Measurements from ENCODE around the gene CFAP92. TPM values are rescaled to one million over a fixed set of nuclear protein-coding genes. Genes with fewer than 3 reads are reported as not detected.

Gene CFAP92
- total and polyA plus RNA-seq, 2 donors (not counting 3 experiments of a cell fraction or from before 2014, with no cell fraction given): 0.04 to 0.62 TPM

- intact Hi-C loops (cut with micrococcal nuclease): loop anchor here (1.0 kb wide), 4 partner anchors 12 to 218 kb away; no protein-coding TSS in a partner anchor
- POLR2A ChIA-PET: no interaction called here
- TF ChIP-seq EZH2 (IDR thresholded peaks at IDR 0.05; ENCODE audit: borderline replicate concordance, low read depth, low read length, severe bottlenecking): no peak
- no peak for TF ChIP-seq POLR2A (IDR thresholded peaks at IDR 0.05; ENCODE audit: low read depth, low read length)
- TF ChIP-seq MAX (IDR thresholded peaks at IDR 0.05; ENCODE audit: insufficient read depth, insufficient read length): no peak
- TF ChIP-seq POLR2AphosphoS5 (IDR thresholded peaks at IDR 0.05; ENCODE audit: insufficient read depth, low read depth, low read length): no peak
- no peak for TF ChIP-seq MYC (IDR thresholded peaks at IDR 0.05; ENCODE audit: low read depth, low read length)
- TF ChIP-seq GATA2 (IDR thresholded peaks at IDR 0.05; ENCODE audit: insufficient read depth, insufficient read length, low read depth, low read length): no peak
- TF ChIP-seq FOS (IDR thresholded peaks at IDR 0.05; ENCODE audit: borderline replicate concordance, insufficient read depth, low read length): no peak
- no peak for TF ChIP-seq CTCF (IDR thresholded peaks at IDR 0.05; ENCODE audit: extremely low read depth in 1 of 2, insufficient read depth in 1 of 2, low read depth in 1 of 2, low read length in 2 of 2)
- TF ChIP-seq JUN (IDR thresholded peaks at IDR 0.05; ENCODE audit: borderline replicate concordance, insufficient read depth, insufficient read length, low read depth): no peak
- CTCF ChIA-PET: interaction anchor here (0.6 to 4.0 kb wide), 12 partner anchors 9 to 462 kb away, joined by 3 to 49 read pairs (median 5); partner anchors contain the start of genes CFAP92 and RAB43
- Histone ChIP-seq H4K20me1 (replicated peaks; ENCODE audit: control insufficient read depth, extremely low read depth, insufficient read depth, low read length) (no peaks in the 10 kb centered on the region), H3K9me1 (replicated peaks; ENCODE audit: control insufficient read depth, extremely low read depth, insufficient read depth, low read length) (no peaks in the 10 kb centered on the region), H3K36me3 (ENCODE audit: control insufficient read depth in 2 of 2, extremely low read depth in 1 of 2, insufficient read depth in 2 of 2, low read length in 2 of 2) (no peaks in the 10 kb centered on the region), H3K4me2 (ENCODE audit: insufficient read depth, low read length) (peak overlapping the region; percentile 80), H3K79me2 (ENCODE audit: control insufficient read depth, insufficient read depth, low read length) (no peaks in the 10 kb centered on the region), H3K9ac (replicated peaks; ENCODE audit: extremely low read depth, insufficient read depth, low read length) (no peak overlapping the region), H3K9me3 (replicated peaks; ENCODE audit: control insufficient read depth, insufficient read depth, low read length) (no peaks in the 10 kb centered on the region), H3K4me1 (ENCODE audit: control insufficient read depth, extremely low read depth, insufficient read depth, low read length) (peaks cover 10% of the 10 kb centered on the region), H3K27me3 (ENCODE audit: control insufficient read depth in 2 of 2, insufficient read depth in 2 of 2, low read length in 2 of 2) (no peaks in the 10 kb centered on the region), H2AFZ (ENCODE audit: low read depth, low read length) (peak overlapping the region; percentile 95), H3K27ac (ENCODE audit: insufficient read depth, low read depth, low read length) (no peak overlapping the region), H3K4me3 (replicated peaks in 1 of 3; ENCODE audit: insufficient read depth in 1 of 3, low read depth in 1 of 3, low read length in 3 of 3) (peak overlapping the region; percentile 30 to 49 (median 45))
- FAIRE-seq (no peak), DNase-seq (ENCODE audit: low read depth, low spot score) (no peak)
- dilution Hi-C loops (cut with MboI; ENCODE audit: extremely low pct_ligation_motif_present, low sequenced_read_pairs): no loop called here
- no TSS peak for BruUV-seq (replicated peaks)
Measured at GRCh38 chr3:129027544-129027880, 33.6 kb upstream of the CFAP92 start.
